ENCODE measurements around the gene CRIM1.

DNA sequence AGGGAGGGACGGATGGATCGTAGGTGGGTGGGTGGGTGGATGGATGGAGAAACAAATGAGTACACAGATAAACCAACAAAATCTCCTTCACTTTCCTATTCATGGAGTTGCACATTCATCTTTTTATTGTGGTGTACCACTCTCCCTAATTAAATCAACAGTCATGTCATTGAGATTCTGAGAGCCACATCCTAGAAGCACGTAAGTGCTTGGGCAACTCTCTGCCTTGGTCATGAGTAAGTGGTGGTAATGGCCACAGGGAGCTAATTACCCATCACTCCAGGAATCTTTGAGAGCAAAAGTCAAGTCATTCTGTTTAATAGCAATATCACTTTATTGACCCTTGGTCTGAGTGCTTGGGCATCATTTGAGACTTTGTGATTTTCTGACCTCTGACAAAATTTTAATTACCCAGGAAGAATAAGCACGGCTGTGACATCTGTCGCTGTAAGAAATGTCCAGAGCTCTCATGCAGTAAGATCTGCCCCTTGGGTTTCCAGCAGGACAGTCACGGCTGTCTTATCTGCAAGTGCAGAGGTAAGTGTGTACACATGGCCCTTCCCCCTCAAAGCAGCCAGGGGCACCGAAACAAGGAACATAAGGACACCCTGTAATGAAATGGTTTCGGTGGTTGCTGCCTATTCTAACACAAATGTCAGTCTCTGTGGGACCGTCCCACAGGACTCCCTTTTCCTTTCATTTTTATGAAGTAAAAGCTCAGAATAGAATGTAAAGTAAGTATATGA, 156.5 kb downstream of the CRIM1 start:
- TF ChIP-seq, protein P1, sequence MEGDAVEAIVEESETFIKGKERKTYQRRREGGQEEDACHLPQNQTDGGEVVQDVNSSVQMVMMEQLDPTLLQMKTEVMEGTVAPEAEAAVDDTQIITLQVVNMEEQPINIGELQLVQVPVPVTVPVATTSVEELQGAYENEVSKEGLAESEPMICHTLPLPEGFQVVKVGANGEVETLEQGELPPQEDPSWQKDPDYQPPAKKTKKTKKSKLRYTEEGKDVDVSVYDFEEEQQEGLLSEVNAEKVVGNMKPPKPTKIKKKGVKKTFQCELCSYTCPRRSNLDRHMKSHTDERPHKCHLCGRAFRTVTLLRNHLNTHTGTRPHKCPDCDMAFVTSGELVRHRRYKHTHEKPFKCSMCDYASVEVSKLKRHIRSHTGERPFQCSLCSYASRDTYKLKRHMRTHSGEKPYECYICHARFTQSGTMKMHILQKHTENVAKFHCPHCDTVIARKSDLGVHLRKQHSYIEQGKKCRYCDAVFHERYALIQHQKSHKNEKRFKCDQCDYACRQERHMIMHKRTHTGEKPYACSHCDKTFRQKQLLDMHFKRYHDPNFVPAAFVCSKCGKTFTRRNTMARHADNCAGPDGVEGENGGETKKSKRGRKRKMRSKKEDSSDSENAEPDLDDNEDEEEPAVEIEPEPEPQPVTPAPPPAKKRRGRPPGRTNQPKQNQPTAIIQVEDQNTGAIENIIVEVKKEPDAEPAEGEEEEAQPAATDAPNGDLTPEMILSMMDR (conservative IDR thresholded peaks at IDR 0.05; ENCODE audit: low read length), result no peak
- no peak for TF ChIP-seq EZH2phosphoT487 (IDR thresholded peaks at IDR 0.05; ENCODE audit: borderline replicate concordance)

Data from Loucy (cell line).